HG02798 (cell line): ENCODE data around the gene CAPN1.
"Not testable (repeated sequence)": the region's sequence is repeated elsewhere in the genome, so short reads cannot be mapped to it uniquely, and the experiment has no call there.

ENCODE experiments used
- ATAC-seq: cut with Tn5 transposase; IDR thresholded peaks from one replicate; pipeline ENCODE4 v1.9.1; 2021; ENCODE audit warnings: mild to moderate bottlenecking; ENCODE audit not compliant: unreplicated experiment, poor library complexity

CAPN1 gene

GRCh38 chr11:65181569-65182257 is at the start of gene CAPN1:
Gene CAPN1 (plus strand): TSS chr11:65181928. CDS start chr11:65182702, 774 bp downstream.
- peak; percentile 59 for ATAC-seq

- peak; percentile 33 for ATAC-seq
Measured at GRCh38 chr11:65132238-65132987, 49.3 kb upstream of the CAPN1 start.

GRCh38 chr11:65132988-65133700 is 48.6 kb upstream of the CAPN1 start:
- ATAC-seq, result peak; percentile 24

GRCh38 chr11:65133724-65134123 is 48.0 kb upstream of the CAPN1 start:
- ATAC-seq, result no peak

- ATAC-seq, result peak; percentile 66
Measured at GRCh38 chr11:65134240-65134951, 47.3 kb upstream of the CAPN1 start, which contains the start of gene SYVN1. Gene SYVN1 (minus strand): TSS chr11:65134519. CDS start chr11:65133601, 918 bp downstream.

- peak; percentile 79 for ATAC-seq
Measured at GRCh38 chr11:65134952-65135632, 46.6 kb upstream of the CAPN1 start.

GRCh38 chr11:65135633-65136145 is 46.0 kb upstream of the CAPN1 start:
- ATAC-seq, result no peak

- ATAC-seq, result no peak
Measured at GRCh38 chr11:65136515-65137096, 45.1 kb upstream of the CAPN1 start.

- ATAC-seq, result no peak
Measured at GRCh38 chr11:65141896-65142494, 39.7 kb upstream of the CAPN1 start.

- ATAC-seq, result no peak
Measured at GRCh38 chr11:65147352-65148075, 34.2 kb upstream of the CAPN1 start.

- no peak for ATAC-seq
Measured at GRCh38 chr11:65148657-65149056, 33.1 kb upstream of the CAPN1 start.

- not testable (repeated sequence) for ATAC-seq
Measured at GRCh38 chr11:65150131-65150508, 31.6 kb upstream of the CAPN1 start.

GRCh38 chr11:65150509-65151299 is 31.0 kb upstream of the CAPN1 start:
- ATAC-seq, result no peak

- no peak for ATAC-seq
Measured at GRCh38 chr11:65151331-65151899, 30.3 kb upstream of the CAPN1 start.

- ATAC-seq, result no peak
Measured at GRCh38 chr11:65152122-65152521, 29.6 kb upstream of the CAPN1 start.

- ATAC-seq, result no peak
Measured at GRCh38 chr11:65156256-65156655, 25.5 kb upstream of the CAPN1 start.

- no peak for ATAC-seq
Measured at GRCh38 chr11:65156926-65157325, 24.8 kb upstream of the CAPN1 start.
